Activated naive CD8-positive, alpha-beta T cell treated with anti-CD3 and anti-CD28 coated beads, Interleukin-2, amount 10 ng/mL, durations not matched to agents 7 days and 5 days (primary cell): ENCODE data around the gene PABPC1L. TPM values are rescaled to one million over a fixed set of nuclear protein-coding genes. Genes with fewer than 3 reads are reported as not detected.

ENCODE experiments used
- ATAC-seq: fragments of 150-1000 bp; cut with Tn5 transposase; one replicate; pipeline ENCODE4 v1.10.0; 2021; ENCODE audit warnings: low read depth, moderate library complexity
- POLR2A ChIA-PET: fragments of 350-600 bp; sonication (Branson Sonifier 250); formaldehyde crosslinking; loops from one replicate; lab custom pipeline; 2021; ENCODE audit warnings: antibody characterized with exemption; lab: Charles Lee
- DNase-seq: peaks from one replicate; pipeline ENCODE4 v3.0.0; 2021
- H3K27ac Mint-ChIP-seq: one replicate; pipeline ENCODE4 v1.8.0; 2022; ENCODE audit warnings: mild to moderate bottlenecking, mixed read lengths
- H3K27me3 Mint-ChIP-seq: one replicate; pipeline ENCODE4 v1.8.0; 2022; ENCODE audit warnings: mild to moderate bottlenecking, moderate library complexity, mixed read lengths
- H3K36me3 Mint-ChIP-seq: one replicate; pipeline ENCODE4 v1.8.0; 2021; ENCODE audit warnings: mild to moderate bottlenecking, mixed read lengths
- H3K4me1 Mint-ChIP-seq: one replicate; pipeline ENCODE4 v1.8.0; 2021; ENCODE audit warnings: mixed read lengths
- H3K4me3 Mint-ChIP-seq: one replicate; pipeline ENCODE4 v1.8.0; 2022; ENCODE audit warnings: mild to moderate bottlenecking, moderate library complexity, mixed read lengths
- H3K9me3 Mint-ChIP-seq: one replicate; pipeline ENCODE4 v1.8.0; 2021; ENCODE audit warnings: mixed read lengths
- total RNA-seq, 2 experiments: library from RNA; stranded (reverse); gene quantifications; one replicate each; pipeline ENCODE4 v1.2.3, GENCODE V29; 2021

The PABPC1L gene
- total RNA-seq, 2 experiments from 2014 or later = 87.0 to 90.2 TPM

DNA sequence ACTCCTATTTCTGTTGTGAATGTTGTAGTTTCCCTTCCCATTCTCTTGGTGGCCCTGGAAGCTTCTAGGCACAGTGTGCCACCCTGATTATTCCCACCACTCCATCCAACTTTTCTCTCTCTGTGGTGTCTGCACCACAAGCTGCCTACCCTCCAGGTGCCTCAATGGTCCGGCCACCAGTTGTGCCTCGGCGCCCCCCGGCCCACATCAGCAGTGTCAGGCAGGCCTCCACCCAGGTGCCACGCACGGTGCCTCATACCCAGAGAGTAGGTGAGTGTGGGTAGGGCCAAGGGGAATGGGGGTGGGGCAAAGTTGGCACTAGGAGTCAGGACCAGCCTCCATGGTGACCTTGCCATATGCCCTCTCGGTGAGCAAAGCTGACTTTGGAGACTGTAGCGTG lies 23.1 kb downstream of the PABPC1L start:
- ATAC-seq (no peak), DNase-seq (no peak)
- Mint-ChIP-seq H3K27me3 (no peaks in the 10 kb centered on the region), H3K27ac (no peak overlapping the region), H3K9me3 (no peaks in the 10 kb centered on the region), H3K36me3 (peaks cover 14% of the 10 kb centered on the region), H3K4me3 (no peak overlapping the region), H3K4me1 (no peaks in the 10 kb centered on the region)
- POLR2A ChIA-PET = no interaction called here

GRCh38 chr20:44936510-44936909 lies 26.6 kb downstream of the PABPC1L start:
- no peak for ATAC-seq
- no peaks in the 10 kb centered on the region for H3K9me3 Mint-ChIP-seq
- POLR2A ChIA-PET = interaction anchor here (0.7 kb wide), 1 partner anchor 12 kb away, joined by 3 read pairs; no protein-coding TSS in a partner anchor
- no peak for DNase-seq
- H3K4me1 Mint-ChIP-seq = no peaks in the 10 kb centered on the region
- H3K27me3 Mint-ChIP-seq = no peaks in the 10 kb centered on the region
- H3K4me3 Mint-ChIP-seq = no peak overlapping the region
- no peak overlapping the region for H3K27ac Mint-ChIP-seq
- H3K36me3 Mint-ChIP-seq = peaks cover 25% of the 10 kb centered on the region

DNA sequence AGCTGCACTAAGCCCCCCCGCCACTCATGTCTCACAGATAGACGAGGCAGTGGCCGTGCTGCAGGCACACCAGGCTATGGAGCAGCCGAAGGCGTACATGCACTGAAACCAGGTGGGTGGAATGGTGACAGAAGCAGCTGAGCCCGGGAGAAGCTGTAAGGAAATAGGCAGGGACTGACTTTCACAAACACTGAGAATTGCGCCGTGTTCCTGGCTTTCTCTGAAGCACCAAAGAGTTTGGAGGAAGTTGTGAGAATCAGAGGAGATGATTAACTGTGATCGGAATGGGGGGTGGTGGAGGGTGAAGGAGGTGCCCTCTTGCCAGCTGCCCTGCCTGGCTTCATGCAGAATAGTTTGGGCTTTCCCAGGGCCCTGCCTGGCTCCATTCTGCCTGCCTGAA lies 28.8 kb downstream of the PABPC1L start:
- ATAC-seq = no peak
- no peak overlapping the region for H3K27ac Mint-ChIP-seq
- no peaks in the 10 kb centered on the region for H3K9me3 Mint-ChIP-seq
- H3K4me1 Mint-ChIP-seq = peaks cover 1% of the 10 kb centered on the region
- H3K36me3 Mint-ChIP-seq = peaks cover 24% of the 10 kb centered on the region
- no peak overlapping the region for H3K4me3 Mint-ChIP-seq
- no peaks in the 10 kb centered on the region for H3K27me3 Mint-ChIP-seq
- POLR2A ChIA-PET = no interaction called here
- no peak for DNase-seq

- no peak for ATAC-seq
- H3K4me3 Mint-ChIP-seq = no peak overlapping the region
These were observed 31.3 kb downstream of the PABPC1L start for GRCh38 chr20:44941120-44941691.

DNA sequence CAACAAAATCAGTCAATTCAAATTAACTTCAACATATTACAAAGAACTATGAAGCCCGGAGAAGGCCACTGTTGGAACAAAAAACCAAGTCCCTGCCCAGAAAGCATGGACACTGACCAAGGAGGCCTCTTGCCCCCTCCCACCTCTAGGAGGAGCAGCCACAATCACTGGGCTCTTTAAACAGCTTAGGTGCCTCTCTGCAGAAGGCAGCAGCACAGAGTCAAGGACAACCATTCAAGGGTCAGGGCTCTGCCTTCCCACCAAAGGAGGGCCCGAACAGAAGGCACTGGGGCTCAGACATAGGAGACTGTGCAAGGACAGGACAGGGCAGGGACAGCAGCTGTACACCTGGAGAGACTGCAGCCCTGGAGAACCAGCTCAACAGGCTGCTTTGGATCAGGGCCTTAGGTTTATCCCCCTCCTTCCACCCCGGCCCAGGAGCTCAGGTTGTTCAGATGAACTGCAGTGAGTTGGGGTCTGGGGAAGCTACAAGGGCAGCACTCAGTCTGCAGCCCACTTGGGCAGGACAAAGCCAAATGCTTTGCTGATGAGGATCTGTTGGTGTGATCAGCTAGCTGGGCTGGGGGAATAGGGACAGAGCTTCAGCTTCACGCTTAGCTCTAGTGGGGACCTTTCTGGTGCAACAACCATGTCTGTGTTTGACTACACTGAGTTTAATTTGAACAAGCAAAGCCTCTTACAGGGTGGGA lies 32.6 kb downstream of the PABPC1L start:
- H3K27me3 Mint-ChIP-seq = no peaks in the 10 kb centered on the region
- no peak for DNase-seq
- peaks cover 1% of the 10 kb centered on the region for H3K4me1 Mint-ChIP-seq
- POLR2A ChIA-PET = interaction anchor here (1.0 kb wide), 1 partner anchor 17 kb away, joined by 3 read pairs; the partner anchor contains the start of gene TOMM34
- H3K27ac Mint-ChIP-seq = peak overlapping the region; percentile 34
- H3K4me3 Mint-ChIP-seq = no peak overlapping the region
- H3K9me3 Mint-ChIP-seq = no peaks in the 10 kb centered on the region
- ATAC-seq = no peak
- peaks cover 22% of the 10 kb centered on the region for H3K36me3 Mint-ChIP-seq

More at GRCh38 chr20:44941120-44941691, 31.3 kb downstream of the PABPC1L start:
- Mint-ChIP-seq H3K36me3 (peaks cover 23% of the 10 kb centered on the region), H3K27ac (no peak overlapping the region), H3K9me3 (no peaks in the 10 kb centered on the region), H3K27me3 (no peaks in the 10 kb centered on the region), H3K4me1 (peaks cover 1% of the 10 kb centered on the region)
- no peak for DNase-seq
- POLR2A ChIA-PET = no interaction called here

- H3K36me3 Mint-ChIP-seq = peaks cover 22% of the 10 kb centered on the region
- no peak overlapping the region for H3K27ac Mint-ChIP-seq
- DNase-seq (no peak), ATAC-seq (no peak)
- H3K4me1 Mint-ChIP-seq = peaks cover 1% of the 10 kb centered on the region
- no peaks in the 10 kb centered on the region for H3K27me3 Mint-ChIP-seq
- H3K4me3 Mint-ChIP-seq = no peak overlapping the region
- POLR2A ChIA-PET = interaction anchor here (1.0 kb wide), 1 partner anchor 16 kb away, joined by 3 read pairs; the partner anchor contains the start of gene TOMM34
- no peaks in the 10 kb centered on the region for H3K9me3 Mint-ChIP-seq
These were observed 34.0 kb downstream of the PABPC1L start for GRCh38 chr20:44943828-44944227.

DNA sequence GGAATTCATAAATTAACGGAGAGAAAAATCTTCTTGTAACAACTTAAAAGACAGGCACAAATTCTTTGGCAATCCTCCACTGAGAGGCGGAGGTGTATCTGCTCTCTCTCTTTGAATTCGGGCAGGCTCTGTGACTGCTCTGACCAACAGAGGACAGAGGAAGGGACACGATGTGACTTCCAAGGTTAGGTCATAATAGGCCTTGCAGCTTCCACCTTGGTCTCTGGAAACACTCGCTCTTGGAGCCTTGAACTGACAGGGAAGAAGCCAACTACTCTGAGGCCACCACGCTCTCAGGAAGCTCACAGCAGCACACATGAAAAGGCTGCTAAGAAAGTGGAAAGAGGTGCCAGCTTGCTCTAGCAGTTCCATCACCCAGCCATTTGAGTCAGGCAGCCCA lies 35.4 kb downstream of the PABPC1L start:
- Mint-ChIP-seq H3K27me3 (no peaks in the 10 kb centered on the region), H3K4me3 (no peak overlapping the region), H3K27ac (no peak overlapping the region), H3K4me1 (peaks cover 1% of the 10 kb centered on the region), H3K36me3 (peaks cover 21% of the 10 kb centered on the region), H3K9me3 (no peaks in the 10 kb centered on the region)
- POLR2A ChIA-PET = no interaction called here
- DNase-seq (no peak), ATAC-seq (no peak)

GRCh38 chr20:44946271-44946852 lies 36.5 kb downstream of the PABPC1L start:
- Mint-ChIP-seq H3K9me3 (no peaks in the 10 kb centered on the region), H3K27me3 (no peaks in the 10 kb centered on the region), H3K36me3 (peaks cover 19% of the 10 kb centered on the region), H3K27ac (no peak overlapping the region), H3K4me1 (peaks cover 1% of the 10 kb centered on the region), H3K4me3 (no peak overlapping the region)
- POLR2A ChIA-PET = no interaction called here
- no peak for ATAC-seq
- no peak for DNase-seq

DNA sequence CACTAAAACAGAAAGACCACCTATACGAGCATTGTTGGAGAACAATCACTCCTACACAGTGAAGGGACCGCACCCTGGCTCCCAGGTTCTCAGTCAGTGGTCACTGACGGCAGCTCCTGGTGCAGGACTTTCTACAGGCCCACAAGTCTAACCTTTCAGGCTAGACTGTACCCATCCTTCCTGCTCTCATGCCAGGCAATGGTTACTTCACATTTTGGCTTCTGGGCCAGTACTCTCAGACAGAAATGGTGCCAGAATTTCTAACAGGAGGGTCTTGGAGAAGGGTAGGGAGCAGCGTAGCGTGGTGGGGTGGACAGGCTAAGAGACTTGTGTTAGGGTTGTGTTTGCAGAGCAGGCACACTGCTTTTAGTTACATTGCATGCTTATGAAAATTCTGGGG lies 38.2 kb downstream of the PABPC1L start:
- H3K27ac Mint-ChIP-seq = no peak overlapping the region

DNA sequence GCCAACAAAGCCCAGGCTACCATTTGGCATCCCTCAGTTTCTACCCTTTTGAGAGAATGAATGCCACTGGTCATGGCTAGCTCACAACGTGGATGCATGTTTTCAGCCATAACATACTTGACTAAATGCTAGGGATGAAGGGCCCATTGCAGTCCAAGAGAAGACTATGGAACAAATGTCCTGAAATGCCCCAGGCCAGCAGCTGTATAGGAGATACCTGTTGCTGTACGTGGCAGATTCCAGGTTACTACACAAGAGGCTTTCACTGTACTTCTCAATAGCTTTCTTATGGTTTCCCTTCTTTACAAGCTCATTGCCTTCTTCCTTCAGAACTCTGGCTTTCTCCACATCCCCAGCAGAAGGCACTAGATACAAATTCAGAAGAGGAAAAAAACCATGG lies 38.7 kb downstream of the PABPC1L start:
- Mint-ChIP-seq H3K4me1 (peaks cover 11% of the 10 kb centered on the region), H3K27ac (no peak overlapping the region), H3K4me3 (no peak overlapping the region), H3K36me3 (peaks cover 29% of the 10 kb centered on the region), H3K9me3 (no peaks in the 10 kb centered on the region), H3K27me3 (no peaks in the 10 kb centered on the region)
- DNase-seq (no peak), ATAC-seq (no peak)
- POLR2A ChIA-PET = interaction anchor here (0.7 kb wide), 1 partner anchor 12 kb away, joined by 3 read pairs; no protein-coding TSS in a partner anchor

More for the DNA sequence above, 38.2 kb downstream of the PABPC1L start:
- no peaks in the 10 kb centered on the region for H3K27me3 Mint-ChIP-seq
- no peaks in the 10 kb centered on the region for H3K9me3 Mint-ChIP-seq
- peaks cover 7% of the 10 kb centered on the region for H3K4me1 Mint-ChIP-seq
- H3K36me3 Mint-ChIP-seq = peaks cover 26% of the 10 kb centered on the region
- POLR2A ChIA-PET = interaction anchor here (0.7 kb wide), 1 partner anchor 11 kb away, joined by 3 read pairs; no protein-coding TSS in a partner anchor
- DNase-seq = no peak
- ATAC-seq = no peak
- no peak overlapping the region for H3K4me3 Mint-ChIP-seq

GRCh38 chr20:44950368-44950767 lies 40.5 kb downstream of the PABPC1L start:
- ATAC-seq = no peak
- DNase-seq = no peak
- Mint-ChIP-seq H3K9me3 (no peaks in the 10 kb centered on the region), H3K27me3 (no peaks in the 10 kb centered on the region), H3K4me3 (no peak overlapping the region), H3K36me3 (peaks cover 37% of the 10 kb centered on the region), H3K27ac (no peak overlapping the region), H3K4me1 (peaks cover 15% of the 10 kb centered on the region)
- POLR2A ChIA-PET = no interaction called here

DNA sequence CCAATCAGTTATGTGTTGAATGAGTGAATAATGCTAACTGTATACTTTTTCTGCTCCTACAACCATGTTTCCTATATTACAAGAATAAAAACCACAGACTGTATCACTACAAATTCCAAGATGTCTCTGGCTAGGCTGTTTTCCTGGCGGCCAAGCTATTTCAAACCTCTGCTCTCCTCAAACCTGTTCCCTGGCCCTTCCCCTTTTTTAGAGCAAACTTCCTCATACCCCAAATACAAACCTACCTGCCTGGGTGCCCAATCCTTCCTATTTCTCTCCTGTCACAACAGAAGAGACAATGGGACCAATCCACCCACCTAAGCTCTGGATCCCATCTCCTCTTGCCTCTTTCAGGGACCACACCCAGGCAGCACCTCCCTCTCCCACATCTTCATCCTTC lies 42.9 kb downstream of the PABPC1L start:
- H3K4me1 Mint-ChIP-seq = peaks cover 21% of the 10 kb centered on the region
- H3K36me3 Mint-ChIP-seq = peaks cover 33% of the 10 kb centered on the region
- H3K27ac Mint-ChIP-seq = peak overlapping the region; percentile 43
- ATAC-seq = no peak
- H3K9me3 Mint-ChIP-seq = no peaks in the 10 kb centered on the region
- H3K27me3 Mint-ChIP-seq = no peaks in the 10 kb centered on the region
- no peak overlapping the region for H3K4me3 Mint-ChIP-seq
- POLR2A ChIA-PET = interaction anchor here (1.4 kb wide), 1 partner anchor 64 kb away, joined by 3 read pairs; no protein-coding TSS in a partner anchor
- DNase-seq = no peak

GRCh38 chr20:44954211-44954610 lies 44.4 kb downstream of the PABPC1L start:
- Mint-ChIP-seq H3K36me3 (peaks cover 40% of the 10 kb centered on the region), H3K9me3 (no peaks in the 10 kb centered on the region), H3K27me3 (no peaks in the 10 kb centered on the region), H3K27ac (no peak overlapping the region), H3K4me3 (no peak overlapping the region), H3K4me1 (peaks cover 34% of the 10 kb centered on the region)
- POLR2A ChIA-PET = interaction anchor here (1.2 kb wide), 1 partner anchor 14 kb away, joined by 3 read pairs; no protein-coding TSS in a partner anchor
- ATAC-seq (no peak), DNase-seq (no peak)
